Embryonic facial prominence (tissue), 1 donor: Measurements from ENCODE around the gene C11orf21.

Experiments
- DNase-seq: peaks from one replicate; pipeline ENCODE4 v3.0.0-alpha.2; 2016; ENCODE audit errors: extremely low spot score

The C11orf21 gene

DNA sequence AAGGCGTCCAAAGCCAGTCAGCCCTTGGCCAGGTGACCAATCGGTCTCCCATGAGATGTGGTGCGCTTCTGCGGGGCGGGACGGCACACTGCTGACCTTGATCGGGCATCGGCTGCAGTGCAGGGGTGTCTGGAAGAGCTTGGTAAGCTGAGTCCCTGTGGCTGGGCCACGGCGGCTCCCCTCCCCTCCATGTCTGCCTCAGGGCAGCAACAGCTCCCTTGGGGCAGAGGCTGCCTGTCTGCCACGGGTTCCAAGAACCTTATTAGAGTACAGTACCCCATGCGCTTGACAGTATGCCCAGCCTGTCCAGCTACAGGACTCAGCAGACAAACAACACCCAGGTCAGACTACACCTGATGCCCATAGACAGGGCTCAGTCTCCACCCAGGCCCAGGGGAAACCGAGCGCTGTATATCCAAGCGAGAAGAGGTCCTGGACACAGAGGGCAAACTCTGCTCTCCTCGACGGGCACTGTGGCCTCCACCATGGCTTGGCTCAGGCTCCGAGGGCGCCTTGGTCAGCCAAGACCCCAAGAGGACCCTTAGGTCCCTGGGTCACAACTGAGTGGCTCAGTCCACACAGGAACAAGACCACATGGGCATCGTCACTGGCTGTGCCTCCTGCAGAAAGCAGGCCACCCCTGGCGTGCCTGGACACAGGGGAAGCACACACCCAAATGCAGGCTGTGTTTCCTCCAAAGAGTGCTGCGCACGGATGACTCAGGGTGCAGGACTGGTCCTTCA, 19.0 kb upstream of the C11orf21 start:
- no peak for DNase-seq

DNA sequence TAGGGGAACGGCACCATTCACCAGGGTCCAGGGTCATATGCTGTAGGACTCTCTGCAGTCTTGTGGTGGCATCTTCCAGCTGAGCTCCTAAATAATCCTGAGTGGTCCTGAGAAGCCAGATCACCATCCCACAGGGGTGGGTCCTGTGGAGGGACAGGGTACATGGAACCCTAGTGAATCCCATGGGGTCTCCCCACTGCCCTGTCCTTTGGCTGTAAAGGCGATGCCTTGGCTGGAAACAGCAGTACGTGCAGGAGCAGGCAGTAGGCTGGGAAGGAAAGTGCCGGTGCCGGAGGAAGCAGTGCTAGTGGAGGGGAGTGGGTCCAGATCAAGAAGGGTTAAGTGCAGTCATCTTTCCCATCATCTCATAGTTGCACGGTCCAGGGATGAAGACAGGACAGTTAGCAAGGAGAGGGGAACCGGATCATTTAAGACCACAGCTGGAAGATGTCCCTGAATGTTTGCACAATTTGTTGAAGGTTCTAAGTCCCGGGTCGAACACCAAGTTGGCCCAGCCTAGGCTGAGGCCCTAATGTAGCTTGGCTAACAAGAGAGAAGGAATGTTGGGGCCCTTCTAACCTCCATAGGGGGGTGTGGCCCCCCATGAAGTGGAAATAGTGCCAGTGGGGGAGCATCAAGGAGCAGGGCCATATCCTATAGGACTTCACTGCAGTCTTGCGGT, 18.2 kb upstream of the C11orf21 start:
- DNase-seq, result no peak

- DNase-seq, result no peak
Measured at GRCh38 chr11:2318707-2319106, 17.0 kb upstream of the C11orf21 start.

DNA sequence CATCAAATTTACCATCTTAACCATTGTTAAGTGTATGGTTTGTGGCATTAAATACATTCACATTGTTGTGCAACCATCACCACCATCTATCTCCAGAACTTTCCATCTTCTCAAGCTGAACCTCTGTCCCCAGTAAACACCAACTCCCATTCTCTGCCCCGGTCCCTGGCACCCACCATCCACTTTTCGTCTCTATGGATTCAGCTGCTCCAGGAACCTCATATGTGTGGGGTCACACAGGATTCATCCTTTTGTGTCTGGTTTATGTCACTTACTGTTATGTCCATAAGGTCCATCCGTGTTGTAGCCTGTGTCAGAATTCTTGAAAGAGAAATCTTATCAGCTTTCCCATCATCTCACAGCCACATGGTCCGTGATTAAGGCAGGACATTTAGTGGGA, 16.4 kb upstream of the C11orf21 start:
- no peak for DNase-seq

DNA sequence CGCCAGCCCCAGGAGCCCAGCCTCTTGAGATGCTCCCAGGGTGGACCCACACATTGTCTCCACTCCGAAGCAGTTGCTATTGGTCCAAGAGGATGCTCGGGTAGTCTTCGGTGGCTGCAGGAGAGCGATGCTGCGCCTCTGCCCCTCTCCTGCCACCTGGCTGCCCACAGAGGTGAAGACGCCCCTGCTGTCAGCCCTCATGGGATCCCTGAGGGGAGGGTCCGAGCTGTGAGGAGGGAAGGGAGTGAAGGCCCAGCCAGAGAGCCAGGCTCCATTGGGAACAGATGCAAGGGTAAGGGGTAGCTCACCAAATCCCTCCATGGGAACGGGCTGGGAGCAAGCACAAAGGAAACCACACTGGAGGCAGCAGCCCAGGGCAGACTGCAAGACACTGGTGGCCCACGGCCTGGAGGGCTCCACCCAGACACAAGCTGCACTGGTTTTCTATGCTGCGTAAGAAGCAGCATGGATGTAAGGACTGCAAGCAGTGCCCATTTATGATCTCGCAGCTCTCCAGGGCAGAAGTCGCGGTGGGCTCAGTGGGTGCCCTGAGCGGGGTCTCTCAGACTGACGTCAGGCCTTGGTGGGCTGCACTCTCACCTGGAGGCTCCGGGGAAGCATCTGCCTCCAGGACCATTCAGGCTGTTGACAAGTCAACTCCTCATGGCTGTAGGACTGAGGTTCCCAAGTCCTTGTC, 15.8 kb upstream of the C11orf21 start:
- no peak for DNase-seq

GRCh38 chr11:2316963-2317244, 15.2 kb upstream of the C11orf21 start:
- DNase-seq, result no peak

DNA sequence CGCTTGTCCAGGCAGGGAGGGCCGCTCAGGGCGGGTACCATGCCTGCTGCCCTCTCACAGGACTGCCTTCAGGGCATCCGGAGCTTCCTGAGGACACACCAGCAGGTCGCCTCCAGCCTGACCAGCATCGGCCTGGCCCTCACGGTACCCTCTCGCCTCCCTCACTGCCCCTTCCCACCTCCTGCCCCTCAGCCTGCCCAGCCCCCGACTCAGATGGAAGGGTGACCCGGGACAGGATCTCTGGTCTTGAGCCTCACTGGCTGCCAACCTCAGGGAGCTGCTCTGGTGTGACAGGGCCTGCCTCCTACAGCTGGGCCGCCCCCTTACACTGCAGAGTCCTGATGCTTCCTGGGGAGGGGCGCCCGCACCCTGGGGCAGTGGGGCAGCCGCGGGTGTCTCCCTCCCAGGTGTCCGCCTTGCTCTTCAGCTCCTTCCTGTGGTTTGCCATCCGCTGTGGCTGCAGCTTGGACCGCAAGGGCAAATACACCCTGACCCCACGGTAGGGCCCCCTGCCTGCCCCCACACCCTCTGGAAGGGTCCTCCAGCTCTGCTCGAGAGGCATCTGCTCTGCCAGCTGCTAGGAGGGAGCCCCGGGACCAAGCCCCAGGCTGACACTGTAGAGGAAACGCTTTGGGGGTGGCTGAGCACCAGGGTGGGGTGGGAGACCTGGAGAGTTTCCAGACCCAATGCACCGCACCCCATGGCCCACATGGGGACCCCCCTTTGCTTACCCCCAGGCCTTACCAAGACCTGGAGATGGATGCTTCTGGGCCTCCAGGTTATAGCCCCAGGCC, 14.6 kb upstream of the C11orf21 start:
- DNase-seq, result no peak

GRCh38 chr11:2315395-2316168, 13.9 kb upstream of the C11orf21 start:
- no peak for DNase-seq

DNA sequence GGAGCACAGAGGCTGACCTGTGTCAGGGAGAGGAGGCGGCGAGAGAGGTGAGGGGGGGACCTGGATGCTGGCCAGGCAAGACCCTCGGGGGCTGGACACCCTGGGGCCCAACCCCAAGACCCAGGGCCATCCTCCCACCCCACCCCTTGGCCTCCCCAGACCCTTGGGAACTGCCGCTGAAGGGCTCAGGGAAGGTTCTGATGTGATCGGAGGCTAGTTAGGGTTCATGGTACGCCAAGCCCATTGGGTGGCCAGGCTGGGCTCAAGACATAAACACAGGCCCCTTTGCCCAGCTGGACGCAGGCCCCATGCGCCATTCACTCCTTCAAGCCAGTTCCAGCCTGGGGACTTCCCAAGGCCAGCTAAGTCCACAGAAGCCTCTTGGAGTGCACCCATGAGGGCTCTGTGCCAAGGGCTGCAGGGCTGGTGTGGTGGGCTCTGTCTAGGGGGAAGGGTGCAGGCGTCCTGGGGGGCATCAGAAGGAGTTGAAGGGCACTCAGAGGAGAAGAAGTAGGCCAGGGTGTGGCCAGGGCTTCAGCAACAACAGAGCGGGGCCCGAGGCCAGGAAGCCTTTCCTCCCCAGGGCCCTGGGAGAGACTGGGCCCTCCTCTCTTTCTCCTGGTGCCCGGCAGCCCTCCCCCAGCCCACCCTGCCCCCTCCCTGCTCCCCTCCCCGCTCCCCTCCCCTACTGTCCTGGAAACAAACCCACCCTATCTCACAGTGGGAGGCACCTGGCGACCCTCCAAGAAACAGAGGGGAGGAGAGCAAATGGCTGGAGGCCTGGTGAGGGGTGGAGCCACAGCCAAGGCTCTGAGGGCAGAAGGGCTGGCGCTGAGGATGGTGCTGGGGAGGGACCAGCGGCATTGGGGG, 13.0 kb upstream of the C11orf21 start:
- peak; percentile 69 for DNase-seq

GRCh38 chr11:2314136-2314524, 12.4 kb upstream of the C11orf21 start:
- DNase-seq, result no peak

GRCh38 chr11:2313051-2313951, 11.6 kb upstream of the C11orf21 start:
- no peak for DNase-seq

DNA sequence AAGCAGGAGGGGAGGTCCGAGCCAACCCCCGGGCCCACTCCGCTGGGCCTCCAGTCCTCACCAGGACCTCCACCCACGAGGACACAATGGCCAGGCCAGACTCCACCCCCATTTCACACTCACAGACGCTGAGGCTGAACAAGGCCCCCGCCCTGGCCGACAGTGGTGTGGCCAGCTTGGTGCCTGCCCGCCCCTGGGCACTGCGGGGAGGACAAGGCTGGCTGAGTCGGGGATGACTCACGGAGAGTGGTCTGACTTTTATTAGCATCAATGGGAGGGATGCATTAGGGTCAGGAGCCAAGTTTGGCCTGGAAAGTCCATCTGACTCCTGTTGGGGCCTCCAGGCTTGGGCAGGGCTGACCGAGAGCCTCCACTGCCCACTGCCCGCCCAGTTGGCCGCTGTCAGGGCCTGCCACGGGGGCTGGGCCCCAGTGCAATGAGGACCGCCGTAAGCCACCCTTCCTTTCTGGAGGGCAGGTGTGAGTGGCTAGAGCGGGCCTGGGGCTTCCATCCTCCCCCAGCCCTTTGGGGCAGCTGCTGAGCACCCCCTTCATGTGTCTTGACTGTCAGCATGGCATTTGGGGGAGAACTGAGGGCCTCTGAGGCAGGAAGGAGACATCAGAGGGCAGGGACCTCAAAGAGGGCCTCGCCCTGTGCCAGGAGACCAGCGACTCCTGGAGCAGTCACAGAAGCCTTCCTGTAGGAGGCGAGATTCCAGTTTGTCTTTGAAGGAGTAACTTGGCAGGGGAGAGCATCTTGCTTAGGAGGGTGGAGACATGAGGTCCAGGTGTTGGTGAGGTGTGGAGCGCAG, 10.7 kb upstream of the C11orf21 start:
- no peak for DNase-seq

DNA sequence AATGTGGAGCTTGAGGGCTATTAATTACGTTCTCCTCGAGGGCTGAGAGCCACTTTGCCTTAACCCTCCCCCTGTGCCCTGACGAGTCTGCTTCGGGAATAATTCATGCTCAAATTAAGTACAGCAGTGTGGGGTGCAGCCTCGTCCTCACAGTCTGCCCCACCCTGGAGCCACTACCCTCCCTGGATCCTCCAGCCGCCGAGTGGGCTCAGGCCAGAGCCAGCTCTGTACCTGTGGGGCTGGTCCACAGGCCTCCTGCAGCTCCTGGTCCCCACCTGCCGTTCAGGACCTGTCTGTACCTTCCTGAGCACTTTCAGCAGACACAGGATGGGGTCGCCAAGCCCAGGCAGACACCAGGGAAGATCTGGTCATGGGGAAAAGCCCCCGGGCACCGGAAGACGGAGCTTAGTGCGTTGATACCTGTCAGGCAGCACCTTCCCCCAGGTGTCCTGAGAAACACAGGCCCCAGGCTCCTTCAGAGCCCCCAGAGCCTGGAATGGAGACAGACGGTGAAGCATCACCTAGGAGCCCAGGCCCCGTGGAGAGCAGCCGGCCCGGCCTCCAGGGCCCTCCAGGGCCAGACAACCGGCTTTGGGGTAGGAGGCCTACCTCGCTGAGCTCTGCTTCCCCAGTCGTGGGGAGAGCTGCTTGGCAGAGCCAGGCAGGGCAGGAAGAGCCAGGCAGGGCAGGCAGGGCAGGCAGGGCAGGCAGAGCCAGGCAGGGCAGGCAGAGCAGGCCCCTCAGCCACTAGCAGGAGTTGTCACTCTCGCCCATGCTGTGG, 9.8 kb upstream of the C11orf21 start:
- no peak for DNase-seq

GRCh38 chr11:2310786-2311352, 9.2 kb upstream of the C11orf21 start:
- no peak for DNase-seq

- no peak for DNase-seq
Measured at GRCh38 chr11:2310073-2310785, 8.5 kb upstream of the C11orf21 start.

- DNase-seq, result no peak
Measured at GRCh38 chr11:2309251-2310072, 7.7 kb upstream of the C11orf21 start.
